HEK293 (cell line): ENCODE results near the gene VDAC1.

Experiments
- CTCF ChIA-PET: fragments of 350-600 bp; formaldehyde crosslinking; extraction: SDS; loops from one replicate; lab custom pipeline; 2021; ENCODE audit warnings: antibody characterized with exemption; lab: Yijun Ruan, JAX
- POLR2A ChIA-PET: fragments of 300-600 bp; formaldehyde crosslinking; extraction: SDS; loops from one replicate; lab custom pipeline; 2020; ENCODE audit warnings: antibody characterized with exemption, inconsistent platforms; lab: Yijun Ruan, JAX
- H3K27ac ChIP-seq: fragments of 200-500 bp; sonication (Bioruptor generic); 2 replicates; pipeline ENCODE4 v1.5.1; 2014; ENCODE audit warnings: low read depth, low read length, control low read depth, inconsistent platforms; ENCODE audit errors: extremely low read depth
- H3K36me3 ChIP-seq, 2 experiments: fragments of 200-500 bp in 1 of 2; sonication (Bioruptor generic) in 1 of 2; 1 replicate in 1 of 2; 2 replicates in 1 of 2; pipeline ENCODE4 v1.5.1; 2014 to 2017; ENCODE audit warnings: inconsistent platforms in 2 of 2, low read length in 2 of 2; ENCODE audit not compliant: control insufficient read depth in 2 of 2, insufficient read depth in 1 of 2
- H3K4me1 ChIP-seq: fragments of 200-500 bp; sonication (Bioruptor generic); 2 replicates; pipeline ENCODE4 v1.5.1; 2014; ENCODE audit warnings: mild to moderate bottlenecking, low read length, inconsistent platforms; ENCODE audit not compliant: control insufficient read depth, insufficient read depth
- H3K4me3 ChIP-seq: 2 replicates; pipeline ENCODE4 v1.5.1; 2011; ENCODE audit warnings: low read depth, mild to moderate bottlenecking, control low read depth, low read length, moderate library complexity
- H3K9me3 ChIP-seq: fragments of 200-500 bp; sonication (Bioruptor generic); 2 replicates; pipeline ENCODE4 v1.5.1; 2014; ENCODE audit warnings: low read depth, low read length, inconsistent platforms; ENCODE audit not compliant: control insufficient read depth, insufficient read depth
- FEZF1 ChIP-seq: fragments of 450-650 bp; formaldehyde crosslinking; IDR thresholded peaks from 2 replicates; pipeline ENCODE4 v1.5.1; 2016; ENCODE audit warnings: missing biosample characterization, missing genetic modification characterization
- GLIS1 ChIP-seq: fragments of 450-650 bp; formaldehyde crosslinking; IDR thresholded peaks from 2 replicates; pipeline ENCODE4 v1.5.1; 2016; ENCODE audit warnings: missing biosample characterization, missing genetic modification characterization
- HOXA7 ChIP-seq: sonication (generic); formaldehyde crosslinking; IDR thresholded peaks from 2 replicates; pipeline ENCODE4 v1.8.1; 2022; ENCODE audit warnings: missing genetic modification reagents, borderline replicate concordance
- KLF1 ChIP-seq: fragments of 450-650 bp; formaldehyde crosslinking; IDR thresholded peaks from 2 replicates; pipeline ENCODE4 v1.5.1; 2016; ENCODE audit warnings: missing biosample characterization, missing genetic modification characterization
- OSR2 ChIP-seq: fragments of 450-650 bp; formaldehyde crosslinking; IDR thresholded peaks from 2 replicates; pipeline ENCODE4 v1.5.1; 2016; ENCODE audit warnings: missing biosample characterization, missing genetic modification characterization
- SCRT1 ChIP-seq: fragments of 450-650 bp; formaldehyde crosslinking; IDR thresholded peaks from 2 replicates; pipeline ENCODE4 v1.5.1; 2016; ENCODE audit warnings: missing biosample characterization, missing genetic modification characterization, borderline replicate concordance
- SP7 ChIP-seq: fragments of 450-650 bp; formaldehyde crosslinking; IDR thresholded peaks from 2 replicates; pipeline ENCODE4 v1.5.1; 2016; ENCODE audit warnings: missing biosample characterization, missing genetic modification characterization
- ZIC2 ChIP-seq: fragments of 450-650 bp; formaldehyde crosslinking; IDR thresholded peaks from 2 replicates; pipeline ENCODE4 v1.5.1; 2016; ENCODE audit warnings: missing biosample characterization, missing genetic modification characterization
- ZNF394 ChIP-seq: fragments of 450-650 bp; formaldehyde crosslinking; IDR thresholded peaks from 2 replicates; pipeline ENCODE4 v1.5.1; 2016; ENCODE audit warnings: missing biosample characterization, missing genetic modification characterization, mild to moderate bottlenecking, moderate library complexity, borderline replicate concordance
- ZNF514 ChIP-seq: fragments of 450-650 bp; formaldehyde crosslinking; IDR thresholded peaks from 2 replicates; pipeline ENCODE4 v1.5.1; 2016; ENCODE audit warnings: missing biosample characterization, missing genetic modification characterization
- ZNF600 ChIP-seq: fragments of 450-650 bp; formaldehyde crosslinking; IDR thresholded peaks from 2 replicates; pipeline ENCODE4 v1.5.1; 2016; ENCODE audit warnings: missing biosample characterization, missing genetic modification characterization
- ZNF629 ChIP-seq: fragments of 450-650 bp; formaldehyde crosslinking; IDR thresholded peaks from 2 replicates; pipeline ENCODE4 v1.5.1; 2017; ENCODE audit warnings: missing biosample characterization, missing genetic modification characterization
- ZNF76 ChIP-seq: fragments of 450-650 bp; formaldehyde crosslinking; IDR thresholded peaks from 2 replicates; pipeline ENCODE4; 2016; ENCODE audit warnings: low read depth, missing biosample characterization, missing genetic modification characterization, borderline replicate concordance
- TF ChIP-seq, protein P1 (sequence below): fragments of 450-650 bp; formaldehyde crosslinking; IDR thresholded peaks from 2 replicates; pipeline ENCODE4 v1.5.1; 2016; ENCODE audit warnings: missing biosample characterization, missing genetic modification characterization

Gene VDAC1

DNA sequence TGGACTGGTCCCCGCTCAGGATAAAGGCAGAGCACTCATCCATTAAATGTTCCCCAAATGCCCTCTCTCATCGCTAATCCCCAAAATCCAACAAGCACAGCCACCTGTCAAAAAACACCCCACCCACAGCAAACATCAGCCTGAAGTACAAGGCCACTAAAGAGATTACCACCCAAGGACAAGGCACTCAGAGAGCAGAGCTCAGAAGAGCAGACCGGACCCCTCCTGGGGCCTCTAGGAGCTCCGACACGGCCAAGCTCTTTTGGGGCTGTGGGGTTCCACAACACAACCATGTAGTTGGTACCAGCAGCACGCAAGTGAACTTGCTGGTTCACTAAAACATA, 9.8 kb downstream of the VDAC1 start:
- peaks cover 32% of the 10 kb centered on the region for H3K4me1 ChIP-seq
- no peak overlapping the region for H3K4me3 ChIP-seq
- TF ChIP-seq ZNF600 (tag by site-specific recombination) (peak; percentile 46; the same call in 1 of the 2 replicates), ZIC2 (peak; percentile 56; the same call in 1 of the 2 replicates), GLIS1 (tag by site-specific recombination) (peak; percentile 24; the same call in 1 of the 2 replicates), ZNF514 (tag by site-specific recombination) (no peak)
- no peak overlapping the region for H3K27ac ChIP-seq
- POLR2A ChIA-PET = interaction anchor here (0.6 to 1.6 kb wide), 3 partner anchors 38 to 315 kb away, joined by 3 to 5 read pairs (median 3); partner anchors contain the start of gene PPP2CA
- peaks cover 0 to 32% of the 10 kb centered on the region in 2 experiments; a peak in 1 of 3 replicates for H3K36me3 ChIP-seq
- CTCF ChIA-PET = interaction anchor here (0.8 to 2.0 kb wide), 4 partner anchors 7 to 71 kb away, joined by 3 to 9 read pairs (median 4); no protein-coding TSS in a partner anchor
- no peaks in the 10 kb centered on the region for H3K9me3 ChIP-seq

DNA sequence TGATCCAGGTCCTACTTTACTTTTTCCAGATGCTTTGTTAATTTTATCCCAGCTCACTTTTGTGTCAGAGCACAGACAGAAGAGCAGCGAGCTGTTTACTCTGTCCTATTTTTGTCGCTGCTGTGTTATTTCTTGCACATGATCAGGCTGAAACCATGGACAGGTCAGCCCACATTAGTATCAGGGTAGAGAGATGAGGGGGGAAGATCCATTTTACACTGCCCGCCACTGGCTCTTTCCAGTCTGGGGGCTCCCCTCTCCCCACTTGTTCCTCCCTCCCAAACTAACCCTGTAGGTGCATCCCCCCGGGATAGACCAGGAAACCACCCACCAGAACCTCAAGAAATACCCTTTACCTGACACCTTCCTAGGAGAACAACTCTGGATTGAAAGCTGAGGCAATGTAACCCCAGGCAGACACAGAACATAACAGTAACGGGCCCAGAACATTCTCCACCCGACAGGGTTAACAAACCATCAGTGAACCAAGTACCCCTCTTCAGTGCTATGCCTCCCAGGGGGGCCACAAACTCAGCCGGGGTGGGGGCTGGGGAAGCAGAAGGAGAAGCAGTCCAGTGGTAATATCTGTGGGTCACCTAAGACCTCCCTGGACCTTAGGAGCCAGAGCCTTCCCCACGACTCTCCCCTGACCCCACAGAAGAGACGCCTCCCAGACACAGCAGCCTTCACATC, 10.3 kb downstream of the VDAC1 start:
- POLR2A ChIA-PET = interaction anchor here (0.7 to 1.6 kb wide), 2 partner anchors 232 to 315 kb away, joined by 3 read pairs; partner anchors contain the start of gene PPP2CA
- Histone ChIP-seq H3K4me1 (peaks cover 32% of the 10 kb centered on the region), H3K27ac (no peak overlapping the region), H3K36me3 (peaks cover 5 to 32% of the 10 kb centered on the region in 2 experiments; a peak in 2 of 3 replicates), H3K9me3 (no peaks in the 10 kb centered on the region), H3K4me3 (no peak overlapping the region)
- TF ChIP-seq ZNF76 = no peak
- TF ChIP-seq, protein P1, sequence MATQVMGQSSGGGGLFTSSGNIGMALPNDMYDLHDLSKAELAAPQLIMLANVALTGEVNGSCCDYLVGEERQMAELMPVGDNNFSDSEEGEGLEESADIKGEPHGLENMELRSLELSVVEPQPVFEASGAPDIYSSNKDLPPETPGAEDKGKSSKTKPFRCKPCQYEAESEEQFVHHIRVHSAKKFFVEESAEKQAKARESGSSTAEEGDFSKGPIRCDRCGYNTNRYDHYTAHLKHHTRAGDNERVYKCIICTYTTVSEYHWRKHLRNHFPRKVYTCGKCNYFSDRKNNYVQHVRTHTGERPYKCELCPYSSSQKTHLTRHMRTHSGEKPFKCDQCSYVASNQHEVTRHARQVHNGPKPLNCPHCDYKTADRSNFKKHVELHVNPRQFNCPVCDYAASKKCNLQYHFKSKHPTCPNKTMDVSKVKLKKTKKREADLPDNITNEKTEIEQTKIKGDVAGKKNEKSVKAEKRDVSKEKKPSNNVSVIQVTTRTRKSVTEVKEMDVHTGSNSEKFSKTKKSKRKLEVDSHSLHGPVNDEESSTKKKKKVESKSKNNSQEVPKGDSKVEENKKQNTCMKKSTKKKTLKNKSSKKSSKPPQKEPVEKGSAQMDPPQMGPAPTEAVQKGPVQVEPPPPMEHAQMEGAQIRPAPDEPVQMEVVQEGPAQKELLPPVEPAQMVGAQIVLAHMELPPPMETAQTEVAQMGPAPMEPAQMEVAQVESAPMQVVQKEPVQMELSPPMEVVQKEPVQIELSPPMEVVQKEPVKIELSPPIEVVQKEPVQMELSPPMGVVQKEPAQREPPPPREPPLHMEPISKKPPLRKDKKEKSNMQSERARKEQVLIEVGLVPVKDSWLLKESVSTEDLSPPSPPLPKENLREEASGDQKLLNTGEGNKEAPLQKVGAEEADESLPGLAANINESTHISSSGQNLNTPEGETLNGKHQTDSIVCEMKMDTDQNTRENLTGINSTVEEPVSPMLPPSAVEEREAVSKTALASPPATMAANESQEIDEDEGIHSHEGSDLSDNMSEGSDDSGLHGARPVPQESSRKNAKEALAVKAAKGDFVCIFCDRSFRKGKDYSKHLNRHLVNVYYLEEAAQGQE (tag by site-specific recombination) = 0 out of 2 replicates have a peak, but pooled peaks have one; percentile 33
- TF ChIP-seq SCRT1 (tag by site-specific recombination) = no peak
- TF ChIP-seq GLIS1 (tag by site-specific recombination) = peak; percentile 33; the same call in 1 of the 2 replicates
- no peak for TF ChIP-seq ZNF394 (tag by site-specific recombination)
- no peak for TF ChIP-seq HOXA7 (CRISPR knock-in tag)
- CTCF ChIA-PET = interaction anchor here (1.1 to 1.8 kb wide), 3 partner anchors 11 to 23 kb away, joined by 3 to 8 read pairs (median 3); no protein-coding TSS in a partner anchor

DNA sequence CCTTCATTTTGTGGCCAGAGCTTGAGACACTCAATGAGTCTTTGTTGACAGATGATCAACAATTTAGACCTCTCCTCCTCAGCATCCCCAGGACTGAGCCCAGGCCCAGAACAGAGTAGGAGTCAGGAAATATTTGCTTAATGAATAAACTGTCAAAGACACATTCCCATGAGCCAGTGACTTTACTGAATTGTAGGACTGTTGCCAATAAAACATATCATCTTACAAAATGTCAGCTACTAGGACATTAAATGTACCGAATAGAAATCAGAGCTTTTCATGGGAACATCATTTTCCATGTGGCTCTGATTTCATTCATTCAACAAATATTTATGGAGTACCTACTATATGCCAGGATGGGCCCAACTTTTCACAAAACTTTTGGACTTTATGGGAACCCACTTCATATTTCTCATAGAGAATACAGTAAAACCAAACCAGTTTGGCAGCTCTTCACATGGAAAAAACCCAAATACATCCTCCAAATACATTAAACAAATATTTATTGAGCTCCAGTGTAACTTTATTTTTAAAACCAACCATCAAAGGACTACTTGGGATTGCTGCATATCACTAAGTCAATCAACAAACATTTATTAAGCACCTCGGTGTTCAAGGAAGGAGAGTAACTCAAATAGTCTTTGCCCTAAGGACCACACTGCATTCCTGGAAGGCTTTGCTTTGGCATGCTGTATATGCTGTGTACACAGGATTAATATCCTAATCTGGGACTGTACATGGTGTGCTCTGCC, 11.4 kb downstream of the VDAC1 start:
- H3K9me3 ChIP-seq = no peaks in the 10 kb centered on the region
- H3K4me1 ChIP-seq = peaks cover 32% of the 10 kb centered on the region
- POLR2A ChIA-PET = interaction anchor here (1.2 kb wide), 1 partner anchor 10 kb away, joined by 3 read pairs; no protein-coding TSS in a partner anchor
- TF ChIP-seq SP7 (tag by site-specific recombination) (no peak), ZNF629 (tag by site-specific recombination) (no peak), KLF1 (no peak), FEZF1 (tag by site-specific recombination) (no peak), OSR2 (0 out of 2 replicates have a peak, but pooled peaks have one; percentile 40)
- no peak overlapping the region for H3K4me3 ChIP-seq
- H3K27ac ChIP-seq = no peak overlapping the region
- H3K36me3 ChIP-seq = peaks cover 14 to 42% of the 10 kb centered on the region in 2 experiments
- CTCF ChIA-PET = interaction anchor here (0.7 to 1.8 kb wide), 5 partner anchors 10 to 592 kb away, joined by 3 to 8 read pairs (median 3); no protein-coding TSS in a partner anchor
